GM12878 (cell line): ENCODE results near the gene SUFU. TPM values are rescaled to one million over a fixed set of nuclear protein-coding genes. Genes with fewer than 3 reads are reported as not detected.

Experiments
- ATAC-seq: fragments of 200-7000 bp; cut with Tn5 transposase; 3 replicates; pipeline ENCODE4 v1.9.1; 2020; ENCODE audit warnings: mild to moderate bottlenecking, moderate library complexity
- BruUV-seq: library from RNA; stranded (reverse); fragments of 400-500 nt; replicated peaks from 2 replicates; lab custom pipeline; 2021; lab: Mats Ljungman, UMichigan
- CTCF ChIA-PET: fragments of 300-600 bp; sonication (Branson Sonifier 250); formaldehyde crosslinking; extraction: SDS; loops from one replicate; lab custom pipeline; 2021; ENCODE audit warnings: inconsistent platforms; lab: Yijun Ruan, JAX
- POLR2A ChIA-PET: fragments of 350-600 bp; formaldehyde crosslinking; extraction: SDS; loops from one replicate; lab custom pipeline; 2021; ENCODE audit warnings: inconsistent platforms; lab: Charles Lee
- RAD21 ChIA-PET: fragments of 300-600 bp; sonication (Branson Sonifier 250); formaldehyde crosslinking; loops from one replicate; lab custom pipeline; 2023; ENCODE audit warnings: antibody characterized with exemption; ENCODE audit not compliant: unreplicated experiment; lab: Charles Lee
- SMC1A ChIA-PET: fragments of 300-600 bp; sonication (Branson Sonifier 250); formaldehyde crosslinking; loops from one replicate; lab custom pipeline; 2023; ENCODE audit not compliant: unreplicated experiment, uncharacterized antibody; lab: Charles Lee
- DNase-seq: peaks from one replicate; pipeline ENCODE4 v3.0.0-alpha.2; 2011; ENCODE audit warnings: low read depth, low spot score
- FAIRE-seq: peaks from 3 replicates; lab custom pipeline; 2011; peaks lifted over from hg19 to GRCh38; lab: Jason Lieb, UNC
- H2AFZ ChIP-seq: 2 replicates; pipeline ENCODE4 v1.6.0; 2011; ENCODE audit warnings: low read depth, low read length, control low read depth; ENCODE audit not compliant: control insufficient read depth
- H3K27ac ChIP-seq: 2 replicates; pipeline ENCODE4 v1.5.1; 2011; ENCODE audit warnings: control low read depth; ENCODE audit not compliant: control insufficient read depth, insufficient read depth
- H3K27me3 ChIP-seq, 2 experiments: replicated peaks in 1 of 2; 2 replicates each; pipeline versions ENCODE4 v1.6.0 to v1.6.1; 2011; ENCODE audit warnings: low read length in 1 of 2; ENCODE audit not compliant: control insufficient read depth in 2 of 2, insufficient read depth in 2 of 2
- H3K36me3 ChIP-seq, 2 experiments: 2 replicates each; pipeline ENCODE4 v1.5.1; 2011; ENCODE audit warnings: low read length in 1 of 2; ENCODE audit not compliant: control insufficient read depth in 2 of 2, insufficient read depth in 2 of 2
- H3K4me1 ChIP-seq: 2 replicates; pipeline ENCODE4 v1.6.1; 2011; ENCODE audit warnings: mild to moderate bottlenecking, low read length, moderate library complexity, mixed read lengths; ENCODE audit not compliant: control insufficient read depth, insufficient read depth
- H3K4me2 ChIP-seq: 2 replicates; pipeline ENCODE4 v1.6.0; 2011; ENCODE audit warnings: control low read depth; ENCODE audit not compliant: control insufficient read depth, insufficient read depth
- H3K4me3 ChIP-seq: fragments of 200-600 bp; sonication (generic); 2 replicates; pipeline ENCODE4 v1.5.1; 2016
- H3K79me2 ChIP-seq: 2 replicates; pipeline ENCODE4 v1.6.0; 2011; ENCODE audit warnings: low read length; ENCODE audit not compliant: control insufficient read depth, insufficient read depth
- H3K9ac ChIP-seq: 2 replicates; pipeline ENCODE4 v1.8.0; 2011; ENCODE audit warnings: low read length, control low read depth, mixed read lengths; ENCODE audit not compliant: control insufficient read depth, insufficient read depth
- H3K9me3 ChIP-seq: replicated peaks from 3 replicates; pipeline ENCODE4 v1.5.1; 2011; ENCODE audit warnings: mild to moderate bottlenecking, low read length; ENCODE audit not compliant: control insufficient read depth, insufficient read depth
- H4K20me1 ChIP-seq: 2 replicates; pipeline ENCODE4 v1.6.0; 2011; ENCODE audit not compliant: control insufficient read depth, insufficient read depth
- ATF7 ChIP-seq: fragments of 450-650 bp; IDR thresholded peaks from 2 replicates; pipeline ENCODE4 v1.6.1; 2016; ENCODE audit warnings: low read depth, mild to moderate bottlenecking
- BACH1 ChIP-seq: fragments of 450-650 bp; IDR thresholded peaks from 2 replicates; pipeline ENCODE4 v1.6.1; 2017; ENCODE audit warnings: mild to moderate bottlenecking, borderline replicate concordance
- CBFB ChIP-seq: IDR thresholded peaks from 2 replicates; pipeline ENCODE4 v1.6.1; 2016; ENCODE audit warnings: antibody characterized with exemption, low read depth
- CBX5 ChIP-seq: sonication (generic); IDR thresholded peaks from 2 replicates; pipeline ENCODE4 v1.6.1; 2016; ENCODE audit warnings: low read depth, moderate library complexity, mild to moderate bottlenecking, inconsistent platforms
- ELK1 ChIP-seq: IDR thresholded peaks from 2 replicates; pipeline ENCODE4 v1.6.1; 2012; ENCODE audit warnings: low read depth, low read length, improper control_type of control experiment
- GATAD2B ChIP-seq: fragments of 450-650 bp; conservative IDR thresholded peaks from 2 replicates; pipeline ENCODE4 v1.6.1; 2017; ENCODE audit warnings: low read depth, mild to moderate bottlenecking, moderate library complexity
- IRF3 ChIP-seq: fragments of 450-650 bp; IDR thresholded peaks from 2 replicates; pipeline ENCODE4 v1.6.1; 2014; ENCODE audit warnings: mild to moderate bottlenecking
- KDM1A ChIP-seq: fragments of 200-600 bp; sonication (generic); IDR thresholded peaks from 2 replicates; pipeline ENCODE4 v1.6.1; 2016; ENCODE audit warnings: borderline replicate concordance
- MTA3 ChIP-seq: IDR thresholded peaks from 2 replicates; pipeline ENCODE4 v1.6.1; 2012; ENCODE audit warnings: low read length, inconsistent platforms, borderline replicate concordance
- NFIC ChIP-seq: IDR thresholded peaks from 2 replicates; pipeline ENCODE4 v1.6.1; 2012; ENCODE audit warnings: low read depth, mild to moderate bottlenecking, inconsistent platforms, low read length, moderate library complexity
- NFYA ChIP-seq: IDR thresholded peaks from 2 replicates; pipeline ENCODE4 v1.6.1; 2011; ENCODE audit warnings: low read depth, mild to moderate bottlenecking, low read length, improper control_type of control experiment, borderline replicate concordance
- POLR2A ChIP-seq: IDR thresholded peaks from 2 replicates; pipeline ENCODE4 v1.6.1; 2011; ENCODE audit warnings: low read depth, mild to moderate bottlenecking, low read length
- POLR2AphosphoS2 ChIP-seq: IDR thresholded peaks from 2 replicates; pipeline ENCODE4 v1.6.1; 2011; ENCODE audit warnings: low read depth, mild to moderate bottlenecking, low read length, improper control_type of control experiment, moderate library complexity
- SIX5 ChIP-seq: IDR thresholded peaks from 2 replicates; pipeline ENCODE4 v1.6.1; 2011; ENCODE audit warnings: mild to moderate bottlenecking, low read depth, low read length, moderate library complexity; ENCODE audit not compliant: severe bottlenecking
- SP1 ChIP-seq: IDR thresholded peaks from one replicate; pipeline ENCODE4 v1.6.1; 2011; ENCODE audit warnings: low read depth, low read length
- SREBF2 ChIP-seq: IDR thresholded peaks from 2 replicates; pipeline ENCODE4 v1.6.1; 2012; ENCODE audit warnings: mild to moderate bottlenecking, low read length
- SUZ12 ChIP-seq: fragments of 200-600 bp; sonication (generic); IDR thresholded peaks from one replicate; pipeline ENCODE4 v1.6.1; 2018; ENCODE audit warnings: antibody characterized with exemption, mild to moderate bottlenecking; ENCODE audit not compliant: unreplicated experiment
- YY1 ChIP-seq: IDR thresholded peaks from 2 replicates; pipeline ENCODE4 v1.6.1; 2011; ENCODE audit warnings: low read depth, mild to moderate bottlenecking, low read length
- ZBTB40 ChIP-seq: fragments of 450-650 bp; IDR thresholded peaks from 2 replicates; pipeline ENCODE4 v1.6.1; 2016; ENCODE audit warnings: mild to moderate bottlenecking, moderate library complexity, borderline replicate concordance
- WGBS: methylation state at CpG from one replicate; pipeline ENCODE4 v1.1.6; 2016; ENCODE audit warnings: low lambda C conversion rate; ENCODE audit not compliant: insufficient replicate concordance, insufficient coverage; ENCODE audit errors: missing lambda C conversion rate; 5-methylcytosine and 5-hydroxymethylcytosine counted together
- in situ Hi-C: fragments of 300-500 bp; cut with MboI; formaldehyde crosslinking; loops from 9 replicates; pipeline ENCODE4 v1.14.3; 2018; ENCODE audit warnings: mixed read lengths
- intact Hi-C: fragments of 100-400 bp; cut with micrococcal nuclease; formaldehyde crosslinking; loops from one replicate; pipeline ENCODE4 v1.14.2; 2022; ENCODE audit not compliant: unreplicated experiment
- polyA plus RNA-seq, 11 experiments: library from polyadenylated mRNA; depleted of rRNA in 4 of 11; unstranded in 6 of 11; stranded (reverse) in 5 of 11; fragments of >200 nt; fragmentation: Nextera tagmentation in 4 of 11; fragmentation: Illumina TruSeq in 1 of 11; extraction: Ambion mirVana in 4 of 11; extraction: Trizol in 1 of 11; gene quantifications; 1 replicate in 1 of 11; 2 replicates in 10 of 11; pipeline versions ENCODE4 v1.2.1 to v1.2.3, GENCODE V29; 2011 to 2016; ENCODE audit warnings: inconsistent platforms in 2 of 11, missing spikeins in 2 of 11, low read depth in 1 of 11
- total RNA-seq, 4 experiments: library from RNA; depleted of rRNA in 3 of 4; stranded (reverse); fragments of >200 nt in 3 of 4; fragmentation: Illumina TruSeq in 1 of 4; extraction: Trizol in 1 of 4; gene quantifications; 2 replicates each; pipeline versions ENCODE4 v1.2.1 to v1.2.3, GENCODE V29; 2013 to 2021

Gene SUFU
- total and polyA plus RNA-seq, 10 of the 15 experiments (the other 5 are each of a cell fraction or from before 2014, with no cell fraction given): 0.68 to 7.7 (median 2.4) TPM

GRCh38 chr10:102643336-102644065 lies 139.7 kb downstream of the SUFU start:
- no peak for DNase-seq
- Histone ChIP-seq H3K4me1 (peaks cover 21% of the 10 kb centered on the region), H3K36me3 (no peaks in the 10 kb centered on the region), H3K27ac (peak overlapping the region; percentile 96), H3K9ac (peak overlapping the region; percentile 99), H3K9me3 (no peaks in the 10 kb centered on the region), H3K4me3 (peak overlapping the region; percentile 93), H2AFZ (peak overlapping the region; percentile 65), H3K4me2 (peak overlapping the region; percentile 50; the same call in 1 of the 2 replicates), H3K79me2 (peaks cover 61% of the 10 kb centered on the region), H3K27me3 (no peaks in the 10 kb centered on the region), H4K20me1 (no peaks in the 10 kb centered on the region)
- no TSS peak for BruUV-seq
- ChIA-PET RAD21 (interaction anchor here (1.1 to 5.0 kb wide), 7 partner anchors 7 to 70 kb away, joined by 4 to 59 read pairs (median 10); partner anchors contain the start of genes ARL3 and SFXN2), SMC1A (interaction anchor here (1.0 to 9.3 kb wide), 6 partner anchors 8 to 69 kb away, joined by 3 to 103 read pairs (median 16); partner anchors contain the start of genes ARL3 and SFXN2), POLR2A (interaction anchor here (0.6 to 14.1 kb wide), 9 partner anchors 14 to 248 kb away, joined by 3 to 151 read pairs (median 19); partner anchors contain the start of genes ARL3, NFKB2 and SFXN2), CTCF (interaction anchor here (1.7 to 13.5 kb wide), 5 partner anchors 17 to 69 kb away, joined by 6 to 128 read pairs (median 8); partner anchors contain the start of gene ARL3)
- ATAC-seq: no peak
- intact Hi-C loops (loop anchor here (10.0 kb wide), 2 partner anchors 249 to 551 kb away; partner anchors contain the start of genes NFKB2 and NT5C2), in situ Hi-C loops (no loop called here)
- no peak for FAIRE-seq
- WGBS: 1% methylated on average over 45 of the region's 76 CpGs
- no peak for TF ChIP-seq NFIC
- TF ChIP-seq SREBF2: no peak
- peak; percentile 15; the same call in 1 of the 2 replicates for TF ChIP-seq POLR2AphosphoS2
- TF ChIP-seq SP1: no peak
- no peak for TF ChIP-seq NFYA
- peak; percentile 49 for TF ChIP-seq POLR2A
- peak; percentile 16; the same call in 1 of the 2 replicates for TF ChIP-seq ATF7
- TF ChIP-seq KDM1A: no peak
- no peak for TF ChIP-seq SIX5
- no peak for TF ChIP-seq CBFB
- TF ChIP-seq ZBTB40: no peak
- no peak for TF ChIP-seq MTA3
- TF ChIP-seq BACH1: no peak
- no peak for TF ChIP-seq GATAD2B
- peak; percentile 60; the same call in 1 of the 2 replicates for TF ChIP-seq YY1
- TF ChIP-seq CBX5: no peak
- no peak for TF ChIP-seq SUZ12
- no peak for TF ChIP-seq IRF3
- no peak for TF ChIP-seq ELK1
